SH-SY5Y (cell line): ENCODE results near the gene LRMDA.

Experiments used
- GATA2 ChIP-seq: IDR thresholded peaks from 2 replicates; pipeline ENCODE4 v1.6.1; 2011; ENCODE audit warnings: mild to moderate bottlenecking, low read depth, low read length
- GATA3 ChIP-seq: IDR thresholded peaks from 2 replicates; pipeline ENCODE4 v1.6.1; 2011; ENCODE audit warnings: low read depth, mild to moderate bottlenecking, low read length, moderate library complexity

DNA sequence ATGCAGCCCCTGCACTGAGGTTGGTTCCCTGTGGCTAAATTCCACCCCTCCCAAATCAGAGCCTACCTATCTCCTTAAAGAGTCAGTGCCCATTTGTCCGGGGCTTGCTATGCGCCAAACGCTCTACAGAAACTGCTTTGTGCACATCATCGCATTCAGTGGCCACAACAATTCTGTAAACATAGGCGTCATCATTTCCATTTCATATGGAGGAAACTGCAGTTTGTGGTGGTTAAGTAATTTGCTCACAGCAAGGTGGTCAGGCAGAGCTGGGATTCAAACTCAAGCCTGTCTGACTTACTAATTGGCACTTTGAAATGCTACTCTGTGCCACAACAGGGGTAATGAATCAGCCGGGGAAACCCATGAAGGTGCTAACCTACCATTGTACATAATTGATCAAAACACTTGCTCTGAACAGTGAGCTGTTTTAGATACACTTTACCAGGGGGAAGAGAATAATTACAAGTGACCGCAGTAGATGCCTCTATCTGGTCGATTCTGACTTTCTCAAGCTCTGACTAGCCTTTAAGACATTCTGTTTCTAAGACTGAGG, 775.5 kb downstream of the LRMDA start:
- TF ChIP-seq GATA2 (no peak), GATA3 (no peak)
